Measurements from ENCODE around the gene ABHD2.
A peak's percentile ranks its signal among the peaks of the same experiment; 100 is the strongest.

The ABHD2 gene

DNA sequence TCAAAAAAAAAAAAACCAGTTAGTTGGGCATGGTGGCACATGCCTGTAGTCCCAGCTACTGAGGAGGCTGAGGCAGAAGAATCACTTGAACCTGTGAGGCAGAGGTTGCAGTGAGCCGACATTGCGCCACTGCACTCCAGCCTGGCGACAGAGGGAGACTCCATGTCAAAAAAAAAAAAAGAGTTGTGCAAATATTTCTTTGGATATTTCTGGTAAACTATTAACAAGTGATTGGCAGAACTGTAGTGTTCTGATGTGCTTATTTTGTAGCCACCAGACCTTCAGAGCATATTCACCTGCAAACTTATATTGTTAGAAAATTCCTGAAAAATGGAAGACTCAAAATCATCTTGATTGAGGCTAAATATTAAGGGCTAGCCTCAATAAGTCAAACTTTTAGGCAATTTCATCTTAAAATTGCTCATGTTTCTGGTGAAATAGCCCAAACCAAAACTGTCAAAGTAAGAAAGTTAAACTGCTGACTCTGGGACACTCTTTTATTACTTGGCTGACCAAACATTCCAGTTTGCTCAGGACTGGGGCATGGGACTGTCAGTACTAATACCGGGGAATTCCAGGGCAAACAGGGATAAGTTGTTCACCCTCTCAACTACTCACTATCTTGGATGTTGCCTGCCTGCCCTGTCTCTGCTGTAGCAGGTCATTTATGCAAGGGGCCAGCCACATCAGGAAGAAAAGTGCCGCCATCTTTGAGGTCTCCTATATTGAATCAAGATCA is 37.0 kb downstream of the ABHD2 start:
- no peak overlapping the region for H2BK12ac ChIP-seq (ENCODE audit: low read length)
- no peak for DNase-seq
- peaks cover 0 to 2% of the 10 kb centered on the region in 2 experiments for H3K36me3 ChIP-seq (ENCODE audit: control insufficient read depth in 1 of 2, insufficient read depth in 2 of 2, low read length in 2 of 2)
- H3K27me3 ChIP-seq (ENCODE audit: insufficient read depth, low read length): no peaks in the 10 kb centered on the region
- no peaks in the 10 kb centered on the region for H3K9me3 ChIP-seq (ENCODE audit: insufficient read depth, low read depth, low read length)
- H3K18ac ChIP-seq (ENCODE audit: low read length): no peak overlapping the region
- H3K23ac ChIP-seq (ENCODE audit: low read length): no peak overlapping the region
- no peaks in the 10 kb centered on the region for H3K79me2 ChIP-seq (ENCODE audit: control insufficient read depth, insufficient read depth, low read length, poor library complexity)
- H3K79me1 ChIP-seq (ENCODE audit: low read length): no peaks in the 10 kb centered on the region
- no peak overlapping the region for H3K4me3 ChIP-seq (ENCODE audit: low read depth, low read length)
- H4K91ac ChIP-seq (ENCODE audit: low read depth, low read length): no peak overlapping the region
- peaks cover 0 to 2% of the 10 kb centered on the region in 2 experiments for H3K4me1 ChIP-seq (ENCODE audit: control insufficient read depth in 1 of 2, insufficient read depth in 2 of 2, low read length in 2 of 2)
- no peak overlapping the region for H3K27ac ChIP-seq (ENCODE audit: low read depth, low read length)
- no peak overlapping the region for H4K8ac ChIP-seq (ENCODE audit: low read depth, low read length)
- no peak overlapping the region for H3K9ac ChIP-seq (ENCODE audit: low read length)
- no peak overlapping the region for H4K12ac ChIP-seq (ENCODE audit: low read depth, low read length)
- H3K4me2 ChIP-seq (ENCODE audit: low read length): no peak overlapping the region
- no peak overlapping the region for H2BK5ac ChIP-seq (ENCODE audit: low read depth, low read length, poor library complexity)
- no peak overlapping the region for H2BK120ac ChIP-seq (ENCODE audit: insufficient read depth, low read length, poor library complexity)
- WGBS (ENCODE audit: extremely low coverage, insufficient coverage, insufficient read length): no CpG with 5 or more reads among the region's 5 CpGs
- no peak overlapping the region for H2AK5ac ChIP-seq (ENCODE audit: low read length)
- H3K4ac ChIP-seq (ENCODE audit: low read depth, low read length): no peak overlapping the region
- H2AFZ ChIP-seq (ENCODE audit: insufficient read depth, low read length, poor library complexity): no peak overlapping the region
- no peak overlapping the region for H3K14ac ChIP-seq (ENCODE audit: low read length)

DNA sequence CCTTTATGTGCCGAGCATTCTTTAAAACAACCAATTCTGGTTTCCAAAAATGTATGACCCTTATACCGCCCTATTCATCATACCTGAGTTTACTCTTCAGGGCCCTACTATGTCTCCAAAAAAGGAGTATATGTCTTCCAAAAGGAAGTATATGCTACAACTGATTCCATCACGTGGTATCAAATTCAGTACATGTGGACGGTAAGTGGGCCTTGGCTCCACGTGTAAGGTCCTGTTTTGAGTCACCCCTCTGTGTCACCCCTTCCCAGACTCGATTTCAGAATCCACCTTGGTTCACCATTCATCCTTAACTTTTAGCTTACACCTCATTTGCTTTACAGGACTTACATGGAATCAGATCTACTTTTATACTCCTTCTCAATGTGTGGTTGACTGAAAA is 37.8 kb downstream of the ABHD2 start:
- Histone ChIP-seq H3K23ac (ENCODE audit: low read length) (no peak overlapping the region), H2BK5ac (ENCODE audit: low read depth, low read length, poor library complexity) (no peak overlapping the region), H4K8ac (ENCODE audit: low read depth, low read length) (no peak overlapping the region), H3K9me3 (ENCODE audit: insufficient read depth, low read depth, low read length) (no peaks in the 10 kb centered on the region), H3K27ac (ENCODE audit: low read depth, low read length) (no peak overlapping the region), H3K79me2 (ENCODE audit: control insufficient read depth, insufficient read depth, low read length, poor library complexity) (no peaks in the 10 kb centered on the region), H2AFZ (ENCODE audit: insufficient read depth, low read length, poor library complexity) (no peak overlapping the region), H2BK120ac (ENCODE audit: insufficient read depth, low read length, poor library complexity) (no peak overlapping the region), H3K14ac (ENCODE audit: low read length) (no peak overlapping the region), H4K91ac (ENCODE audit: low read depth, low read length) (no peak overlapping the region), H4K12ac (ENCODE audit: low read depth, low read length) (no peak overlapping the region), H3K4me3 (ENCODE audit: low read depth, low read length) (no peak overlapping the region), H2BK12ac (ENCODE audit: low read length) (no peak overlapping the region), H3K4me1 (ENCODE audit: control insufficient read depth in 1 of 2, insufficient read depth in 2 of 2, low read length in 2 of 2) (peaks cover 0 to 2% of the 10 kb centered on the region in 2 experiments), H2AK5ac (ENCODE audit: low read length) (no peak overlapping the region), H3K27me3 (ENCODE audit: insufficient read depth, low read length) (no peaks in the 10 kb centered on the region), H3K36me3 (ENCODE audit: control insufficient read depth in 1 of 2, insufficient read depth in 2 of 2, low read length in 2 of 2) (peaks cover 0 to 2% of the 10 kb centered on the region in 2 experiments), H3K4me2 (ENCODE audit: low read length) (no peak overlapping the region), H3K79me1 (ENCODE audit: low read length) (no peaks in the 10 kb centered on the region), H3K9ac (ENCODE audit: low read length) (no peak overlapping the region), H3K18ac (ENCODE audit: low read length) (no peak overlapping the region), H3K4ac (ENCODE audit: low read depth, low read length) (no peak overlapping the region)
- WGBS (ENCODE audit: extremely low coverage, insufficient coverage, insufficient read length): no CpG with 5 or more reads among the region's 6 CpGs
- no peak for DNase-seq

GRCh38 chr15:89127054-89127702 is 38.9 kb downstream of the ABHD2 start:
- WGBS (ENCODE audit: extremely low coverage, insufficient coverage, insufficient read length): no CpG with 5 or more reads among the region's 3 CpGs
- Histone ChIP-seq H3K18ac (ENCODE audit: low read length) (no peak overlapping the region), H4K8ac (ENCODE audit: low read depth, low read length) (no peak overlapping the region)

DNA sequence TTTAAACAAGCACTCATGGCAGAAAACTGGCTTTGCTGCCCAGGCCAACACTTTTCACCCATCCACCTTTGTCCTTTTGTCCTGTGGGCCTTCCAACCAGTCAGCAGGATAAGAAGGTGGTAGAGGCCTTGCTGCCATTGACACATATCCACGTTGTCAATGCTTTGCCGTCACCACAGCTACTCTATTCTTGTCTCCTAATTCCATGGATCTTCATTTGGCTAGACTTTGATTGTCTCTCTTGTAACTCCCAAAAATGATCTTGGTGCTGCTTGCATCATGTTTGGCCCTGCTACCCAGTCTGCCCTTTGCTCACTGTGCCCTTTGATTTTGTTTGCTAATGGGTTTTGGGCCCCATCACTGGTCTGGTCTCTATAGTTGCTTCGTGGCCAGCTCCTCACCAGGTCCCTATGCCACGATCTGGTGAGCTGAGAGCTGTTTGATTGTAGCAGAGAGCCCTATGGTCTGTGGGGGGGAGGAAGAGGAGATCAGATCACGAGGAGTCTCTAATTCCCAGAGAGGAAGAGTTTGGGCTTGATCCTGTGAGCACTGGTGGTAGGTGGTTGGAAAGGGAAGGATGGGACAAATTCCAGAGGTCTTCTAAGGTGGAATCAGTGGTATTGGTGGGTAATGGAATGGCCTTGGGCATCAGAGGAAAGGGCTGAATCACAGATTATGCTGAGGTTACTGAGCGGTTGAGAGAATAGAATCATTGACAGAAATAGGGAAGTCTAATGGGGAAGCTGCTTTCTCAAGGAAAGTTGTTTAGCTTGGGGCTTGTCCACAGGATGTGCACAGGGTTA is 40.3 kb downstream of the ABHD2 start:
- no peak overlapping the region for H3K4me3 ChIP-seq (ENCODE audit: low read depth, low read length)
- no peaks in the 10 kb centered on the region for H3K79me1 ChIP-seq (ENCODE audit: low read length)
- no peak overlapping the region for H3K4me2 ChIP-seq (ENCODE audit: low read length)
- no peak overlapping the region for H4K91ac ChIP-seq (ENCODE audit: low read depth, low read length)
- H3K36me3 ChIP-seq (ENCODE audit: control insufficient read depth in 1 of 2, insufficient read depth in 2 of 2, low read length in 2 of 2): no peaks in the 10 kb centered on the region
- H2AFZ ChIP-seq (ENCODE audit: insufficient read depth, low read length, poor library complexity): peak overlapping the region; percentile 50
- WGBS (ENCODE audit: extremely low coverage, insufficient coverage, insufficient read length): no CpG with 5 or more reads among the region's 6 CpGs
- no peak overlapping the region for H4K8ac ChIP-seq (ENCODE audit: low read depth, low read length)
- no peaks in the 10 kb centered on the region for H3K27me3 ChIP-seq (ENCODE audit: insufficient read depth, low read length)
- no peak overlapping the region for H2AK5ac ChIP-seq (ENCODE audit: low read length)
- H2BK12ac ChIP-seq (ENCODE audit: low read length): no peak overlapping the region
- no peaks in the 10 kb centered on the region for H3K9me3 ChIP-seq (ENCODE audit: insufficient read depth, low read depth, low read length)
- H3K4me1 ChIP-seq (ENCODE audit: control insufficient read depth in 1 of 2, insufficient read depth in 2 of 2, low read length in 2 of 2): peaks cover 0 to 2% of the 10 kb centered on the region in 2 experiments
- no peak overlapping the region for H3K27ac ChIP-seq (ENCODE audit: low read depth, low read length)
- no peak overlapping the region for H3K14ac ChIP-seq (ENCODE audit: low read length)
- H2BK120ac ChIP-seq (ENCODE audit: insufficient read depth, low read length, poor library complexity): no peak overlapping the region
- H3K23ac ChIP-seq (ENCODE audit: low read length): no peak overlapping the region
- no peak overlapping the region for H3K9ac ChIP-seq (ENCODE audit: low read length)
- H2BK5ac ChIP-seq (ENCODE audit: low read depth, low read length, poor library complexity): no peak overlapping the region
- H4K12ac ChIP-seq (ENCODE audit: low read depth, low read length): no peak overlapping the region
- no peak overlapping the region for H3K18ac ChIP-seq (ENCODE audit: low read length)
- DNase-seq: no peak
- H3K79me2 ChIP-seq (ENCODE audit: control insufficient read depth, insufficient read depth, low read length, poor library complexity): no peaks in the 10 kb centered on the region
- H3K4ac ChIP-seq (ENCODE audit: low read depth, low read length): no peak overlapping the region

More at GRCh38 chr15:89127054-89127702, 38.9 kb downstream of the ABHD2 start:
- Histone ChIP-seq H3K4me1 (ENCODE audit: control insufficient read depth in 1 of 2, insufficient read depth in 2 of 2, low read length in 2 of 2) (peaks cover 0 to 2% of the 10 kb centered on the region in 2 experiments), H3K27ac (ENCODE audit: low read depth, low read length) (no peak overlapping the region), H3K4me2 (ENCODE audit: low read length) (no peak overlapping the region), H2AFZ (ENCODE audit: insufficient read depth, low read length, poor library complexity) (no peak overlapping the region), H3K27me3 (ENCODE audit: insufficient read depth, low read length) (no peaks in the 10 kb centered on the region), H2BK5ac (ENCODE audit: low read depth, low read length, poor library complexity) (no peak overlapping the region), H3K9ac (ENCODE audit: low read length) (no peak overlapping the region), H3K14ac (ENCODE audit: low read length) (no peak overlapping the region), H3K4me3 (ENCODE audit: low read depth, low read length) (no peak overlapping the region), H3K79me2 (ENCODE audit: control insufficient read depth, insufficient read depth, low read length, poor library complexity) (no peaks in the 10 kb centered on the region), H3K9me3 (ENCODE audit: insufficient read depth, low read depth, low read length) (no peaks in the 10 kb centered on the region), H3K23ac (ENCODE audit: low read length) (no peak overlapping the region), H3K36me3 (ENCODE audit: control insufficient read depth in 1 of 2, insufficient read depth in 2 of 2, low read length in 2 of 2) (no peaks in the 10 kb centered on the region), H3K79me1 (ENCODE audit: low read length) (no peaks in the 10 kb centered on the region), H3K4ac (ENCODE audit: low read depth, low read length) (no peak overlapping the region), H2BK120ac (ENCODE audit: insufficient read depth, low read length, poor library complexity) (no peak overlapping the region), H4K12ac (ENCODE audit: low read depth, low read length) (no peak overlapping the region), H2BK12ac (ENCODE audit: low read length) (no peak overlapping the region), H2AK5ac (ENCODE audit: low read length) (no peak overlapping the region), H4K91ac (ENCODE audit: low read depth, low read length) (no peak overlapping the region)
- no peak for DNase-seq
